ENCODE measurements around the gene CITED1.

CITED1 gene

GRCh38 chrX:72269671-72270251 is 36.0 kb downstream of the CITED1 start:
- DNase-seq: peak; percentile 74

- DNase-seq: no peak
Measured at GRCh38 chrX:72268597-72269365, 36.9 kb downstream of the CITED1 start.

- peak; percentile 39 for DNase-seq
Measured at GRCh38 chrX:72265263-72265662, 40.5 kb downstream of the CITED1 start.

GRCh38 chrX:72262077-72262476 is 43.6 kb downstream of the CITED1 start:
- DNase-seq: peak; percentile 49

GRCh38 chrX:72260448-72260847 is 45.3 kb downstream of the CITED1 start:
- no peak for DNase-seq

- DNase-seq: peak; percentile 75
Measured at GRCh38 chrX:72258174-72258573, 47.5 kb downstream of the CITED1 start.

GRCh38 chrX:72255864-72256263 is 49.9 kb downstream of the CITED1 start:
- no peak for DNase-seq

GRCh38 chrX:72255445-72255844 is 50.3 kb downstream of the CITED1 start:
- peak; percentile 93 for DNase-seq

GRCh38 chrX:72254816-72255215 is 50.9 kb downstream of the CITED1 start:
- DNase-seq: peak; percentile 54

- DNase-seq: peak; percentile 24
Measured at GRCh38 chrX:72253686-72254085, 52.0 kb downstream of the CITED1 start.
